Measurements from ENCODE around the gene SZT2. TPM values are rescaled to one million over a fixed set of nuclear protein-coding genes. Genes with fewer than 3 reads are reported as not detected.
A peak's percentile ranks its signal among the peaks of the same experiment; 100 is the strongest.

Gene SZT2
- total RNA-seq, 1 experiment from 2014 or later, result 22.2 TPM

DNA sequence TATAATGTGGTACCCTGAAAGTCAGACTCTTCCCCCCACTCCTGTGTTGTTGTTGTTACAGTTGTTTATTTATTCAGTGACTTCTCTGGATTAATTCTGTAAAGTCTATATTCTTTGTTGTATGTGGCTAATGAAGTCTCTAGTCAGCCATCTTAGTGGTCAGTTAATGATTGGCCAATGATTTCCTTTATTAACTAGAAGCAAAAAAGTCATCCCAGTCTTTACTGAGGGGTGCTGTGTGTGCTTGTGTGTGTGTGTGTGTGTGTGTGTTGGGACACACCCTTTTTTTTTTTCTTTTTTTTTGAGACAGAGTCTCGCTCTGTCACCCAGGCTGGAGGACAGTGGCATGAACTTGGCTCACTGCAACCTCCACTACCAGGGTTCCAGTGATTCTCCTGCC, 101.4 kb downstream of the SZT2 start:
- H3K4me2 ChIP-seq (ENCODE audit: low read length), result no peak overlapping the region
- POLR2A ChIA-PET (ENCODE audit: unreplicated experiment), result no interaction called here
- DNase-seq (no peak), ATAC-seq (no peak)
- no peaks in the 10 kb centered on the region for H4K20me1 ChIP-seq (ENCODE audit: low read length)
- no peak overlapping the region for H3K27ac ChIP-seq (ENCODE audit: low read length)
- TF ChIP-seq, protein P1, sequence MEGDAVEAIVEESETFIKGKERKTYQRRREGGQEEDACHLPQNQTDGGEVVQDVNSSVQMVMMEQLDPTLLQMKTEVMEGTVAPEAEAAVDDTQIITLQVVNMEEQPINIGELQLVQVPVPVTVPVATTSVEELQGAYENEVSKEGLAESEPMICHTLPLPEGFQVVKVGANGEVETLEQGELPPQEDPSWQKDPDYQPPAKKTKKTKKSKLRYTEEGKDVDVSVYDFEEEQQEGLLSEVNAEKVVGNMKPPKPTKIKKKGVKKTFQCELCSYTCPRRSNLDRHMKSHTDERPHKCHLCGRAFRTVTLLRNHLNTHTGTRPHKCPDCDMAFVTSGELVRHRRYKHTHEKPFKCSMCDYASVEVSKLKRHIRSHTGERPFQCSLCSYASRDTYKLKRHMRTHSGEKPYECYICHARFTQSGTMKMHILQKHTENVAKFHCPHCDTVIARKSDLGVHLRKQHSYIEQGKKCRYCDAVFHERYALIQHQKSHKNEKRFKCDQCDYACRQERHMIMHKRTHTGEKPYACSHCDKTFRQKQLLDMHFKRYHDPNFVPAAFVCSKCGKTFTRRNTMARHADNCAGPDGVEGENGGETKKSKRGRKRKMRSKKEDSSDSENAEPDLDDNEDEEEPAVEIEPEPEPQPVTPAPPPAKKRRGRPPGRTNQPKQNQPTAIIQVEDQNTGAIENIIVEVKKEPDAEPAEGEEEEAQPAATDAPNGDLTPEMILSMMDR (conservative IDR thresholded peaks at IDR 0.05; ENCODE audit: low read depth, low read length), result no peak
- no peak for TF ChIP-seq EZH2phosphoT487 (IDR thresholded peaks at IDR 0.05; ENCODE audit: borderline replicate concordance, low read length)
- TF ChIP-seq EZH2 (IDR thresholded peaks at IDR 0.05; ENCODE audit: low read length, unreplicated experiment), result no peak
- intact Hi-C loops (cut with micrococcal nuclease), result no loop called here
- no peaks in the 10 kb centered on the region for H3K79me2 ChIP-seq (ENCODE audit: low read length)
- H3K27me3 ChIP-seq (ENCODE audit: low read length), result no peaks in the 10 kb centered on the region
- no peak overlapping the region for H2AFZ ChIP-seq (ENCODE audit: low read length)
- BruUV-seq (replicated peaks), result no TSS peak
- H3K9ac ChIP-seq (ENCODE audit: low read length), result no peak overlapping the region
- H3K4me3 ChIP-seq (ENCODE audit: low read length), result no peak overlapping the region
- H3F3A ChIP-seq (ENCODE audit: low read length, unreplicated experiment), result no peaks in the 10 kb centered on the region
- CTCF ChIA-PET, result no interaction called here
- peaks cover 22% of the 10 kb centered on the region for H3K4me1 ChIP-seq (ENCODE audit: insufficient read depth, low read length)
- peaks cover 3% of the 10 kb centered on the region; the same call in 1 of the 2 replicates for H3K36me3 ChIP-seq (ENCODE audit: low read depth, low read length)
- peaks cover 12% of the 10 kb centered on the region for H3K9me3 ChIP-seq (ENCODE audit: low read length)
- no peaks in the 10 kb centered on the region for H3K9me2 ChIP-seq (replicated peaks; ENCODE audit: low read length)

DNA sequence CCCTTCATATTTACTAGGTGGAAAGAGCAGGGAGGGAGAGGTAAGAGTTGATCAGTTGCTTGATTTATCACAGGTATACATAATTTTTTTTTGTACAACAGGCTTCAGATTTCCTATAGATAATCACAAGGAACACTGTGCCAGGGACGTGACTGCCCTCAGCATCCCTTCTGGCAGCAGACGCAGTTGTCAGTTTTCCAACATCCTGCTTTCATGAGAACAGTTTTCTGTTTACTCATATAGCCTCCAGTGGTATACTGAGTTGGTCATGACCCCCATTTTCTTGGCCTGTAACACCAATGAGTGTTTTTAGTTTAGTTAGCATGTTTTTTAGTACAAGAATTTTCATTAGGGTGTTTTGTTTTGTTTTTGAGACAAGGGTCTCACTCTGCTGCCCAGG, 103.1 kb downstream of the SZT2 start:
- ATAC-seq (peak; percentile 80), DNase-seq (peak; percentile 83)
- Histone ChIP-seq H4K20me1 (ENCODE audit: low read length) (no peaks in the 10 kb centered on the region), H3K79me2 (ENCODE audit: low read length) (no peaks in the 10 kb centered on the region), H3F3A (ENCODE audit: low read length, unreplicated experiment) (no peaks in the 10 kb centered on the region), H3K27ac (ENCODE audit: low read length) (peak overlapping the region; percentile 20; the same call in 1 of the 2 replicates), H2AFZ (ENCODE audit: low read length) (peak overlapping the region; percentile 28; the same call in 1 of the 2 replicates), H3K9me3 (ENCODE audit: low read length) (peaks cover 10% of the 10 kb centered on the region), H3K36me3 (ENCODE audit: low read depth, low read length) (peaks cover 3% of the 10 kb centered on the region; the same call in 1 of the 2 replicates), H3K9me2 (replicated peaks; ENCODE audit: low read length) (no peaks in the 10 kb centered on the region), H3K4me3 (ENCODE audit: low read length) (no peak overlapping the region), H3K9ac (ENCODE audit: low read length) (no peak overlapping the region), H3K4me1 (ENCODE audit: insufficient read depth, low read length) (peaks cover 22% of the 10 kb centered on the region), H3K27me3 (ENCODE audit: low read length) (no peaks in the 10 kb centered on the region), H3K4me2 (ENCODE audit: low read length) (peak overlapping the region; percentile 24)
- BruUV-seq (replicated peaks), result no TSS peak
- TF ChIP-seq, protein P1 (conservative IDR thresholded peaks at IDR 0.05; ENCODE audit: low read depth, low read length), result no peak
- TF ChIP-seq EZH2phosphoT487 (IDR thresholded peaks at IDR 0.05; ENCODE audit: borderline replicate concordance, low read length) (no peak), EZH2 (IDR thresholded peaks at IDR 0.05; ENCODE audit: low read length, unreplicated experiment) (no peak)
- POLR2A ChIA-PET (ENCODE audit: unreplicated experiment), result interaction anchor here (0.7 kb wide), 1 partner anchor 78 kb away, joined by 3 read pairs; no protein-coding TSS in a partner anchor
- intact Hi-C loops (cut with micrococcal nuclease), result no loop called here
- CTCF ChIA-PET, result no interaction called here

DNA sequence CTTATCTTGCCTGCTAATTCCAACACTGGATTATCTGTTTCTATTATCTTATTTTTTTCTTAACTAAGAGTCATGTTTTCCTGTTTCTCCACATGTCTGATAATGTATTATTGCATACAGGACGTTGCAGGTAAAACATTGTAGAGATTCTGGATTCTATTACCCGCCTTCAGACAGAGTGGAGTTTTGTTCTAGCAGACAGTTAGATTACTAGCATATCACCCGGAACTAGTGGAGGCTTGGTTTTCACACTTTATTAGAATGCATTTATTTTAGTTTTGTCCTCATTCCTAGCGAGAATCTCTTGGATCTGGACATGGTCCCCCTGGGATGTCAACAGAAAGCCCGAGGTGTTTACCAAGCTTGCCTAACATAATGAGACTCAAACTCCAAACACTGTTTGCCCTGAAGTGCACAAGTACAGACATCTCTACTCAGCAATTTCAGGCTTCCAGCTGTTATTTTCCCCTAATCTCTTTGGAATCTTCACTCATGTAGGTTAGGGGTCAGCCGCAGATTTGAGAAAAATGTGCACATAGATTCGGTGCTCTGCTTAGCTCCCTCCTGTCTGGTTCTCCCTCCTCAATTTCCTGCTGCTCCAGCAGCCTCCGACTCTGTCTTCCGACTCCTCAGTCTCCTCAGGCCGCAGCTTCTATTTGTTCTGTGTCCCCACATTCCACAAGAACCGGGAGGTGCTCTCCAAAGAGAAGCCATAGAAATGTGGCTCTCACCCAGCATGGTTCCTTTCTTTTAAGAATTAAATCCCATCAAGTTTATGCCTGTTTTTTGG, 104.2 kb downstream of the SZT2 start:
- no peaks in the 10 kb centered on the region for H4K20me1 ChIP-seq (ENCODE audit: low read length)
- H2AFZ ChIP-seq (ENCODE audit: low read length), result peak overlapping the region; percentile 21; the same call in 1 of the 2 replicates

More for the DNA sequence above, 104.2 kb downstream of the SZT2 start:
- no peak overlapping the region for H3K27ac ChIP-seq (ENCODE audit: low read length)
- ChIA-PET POLR2A (ENCODE audit: unreplicated experiment) (interaction anchor here (0.7 kb wide), 1 partner anchor 79 kb away, joined by 3 read pairs; no protein-coding TSS in a partner anchor), CTCF (no interaction called here)
- H3F3A ChIP-seq (ENCODE audit: low read length, unreplicated experiment), result no peaks in the 10 kb centered on the region
- no peaks in the 10 kb centered on the region for H3K9me2 ChIP-seq (replicated peaks; ENCODE audit: low read length)
- no peak for TF ChIP-seq EZH2phosphoT487 (IDR thresholded peaks at IDR 0.05; ENCODE audit: borderline replicate concordance, low read length)
- TF ChIP-seq EZH2 (IDR thresholded peaks at IDR 0.05; ENCODE audit: low read length, unreplicated experiment), result no peak
- TF ChIP-seq, protein P1 (conservative IDR thresholded peaks at IDR 0.05; ENCODE audit: low read depth, low read length), result no peak
- H3K9me3 ChIP-seq (ENCODE audit: low read length), result 0 out of 2 replicates have a peak, but pooled peaks cover 4% of the 10 kb centered on the region
- BruUV-seq (replicated peaks), result no TSS peak
- no peak overlapping the region for H3K4me2 ChIP-seq (ENCODE audit: low read length)
- no peak overlapping the region for H3K9ac ChIP-seq (ENCODE audit: low read length)
- H3K36me3 ChIP-seq (ENCODE audit: low read depth, low read length), result no peaks in the 10 kb centered on the region
- peaks cover 22% of the 10 kb centered on the region for H3K4me1 ChIP-seq (ENCODE audit: insufficient read depth, low read length)
- H3K4me3 ChIP-seq (ENCODE audit: low read length), result no peak overlapping the region
- ATAC-seq (no peak), DNase-seq (no peak)
- H3K79me2 ChIP-seq (ENCODE audit: low read length), result no peaks in the 10 kb centered on the region
- H3K27me3 ChIP-seq (ENCODE audit: low read length), result no peaks in the 10 kb centered on the region
- intact Hi-C loops (cut with micrococcal nuclease), result no loop called here

Data from PC-3 (cell line).